Measurements from ENCODE around the gene PGM2L1. TPM values are rescaled to one million over a fixed set of nuclear protein-coding genes. Genes with fewer than 3 reads are reported as not detected.

The PGM2L1 gene
- total RNA-seq, 4 donors from 2014 or later, result 0.42 to 2.0 (median 0.89) TPM

DNA sequence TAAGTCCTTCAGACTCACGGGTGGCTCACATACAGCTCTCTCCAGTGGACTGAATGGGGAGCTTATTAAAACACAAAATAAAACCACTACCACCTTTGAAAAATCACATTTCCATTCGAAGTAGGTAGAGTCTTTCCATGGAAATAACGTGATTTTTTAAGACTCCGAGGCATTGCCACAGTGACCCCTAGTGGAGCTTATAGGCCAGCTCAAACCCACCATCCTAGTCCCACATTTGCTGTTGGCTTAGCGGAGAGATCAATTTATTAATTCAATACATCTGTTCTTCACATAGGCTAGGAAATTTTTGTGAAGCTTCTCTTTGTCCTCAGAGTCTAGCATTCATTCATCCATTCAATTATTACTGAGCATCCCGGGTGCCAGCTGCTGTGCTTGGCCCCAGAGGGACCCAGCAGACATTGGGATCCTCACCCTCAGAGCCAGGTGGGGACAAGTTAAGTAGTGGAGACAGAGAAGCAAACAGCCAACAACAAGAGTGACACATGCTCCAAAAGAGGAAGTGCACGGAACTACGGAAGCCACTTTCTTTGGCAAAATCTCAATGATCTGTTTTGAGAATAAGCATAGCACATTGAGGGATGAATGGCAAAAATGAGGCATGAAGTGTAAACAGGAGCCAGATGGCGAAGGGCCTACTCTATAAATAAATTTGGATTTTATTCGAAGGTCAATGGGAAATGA, 76.6 kb downstream of the PGM2L1 start:
- H3K27me3 ChIP-seq, result no peaks in the 10 kb centered on the region
- intact Hi-C loops (cut with DNase I), result no loop called here
- no peak overlapping the region for H3K4me3 ChIP-seq
- H3K27ac ChIP-seq, result peak overlapping the region in 1 of 4 donors; percentile 46
- no peak for DNase-seq
- no peaks in the 10 kb centered on the region for H3K36me3 ChIP-seq
- peaks cover 0 to 49% (median 18%) of the 10 kb centered on the region in 3 donors for H3K4me1 ChIP-seq
- TF ChIP-seq, protein P1, sequence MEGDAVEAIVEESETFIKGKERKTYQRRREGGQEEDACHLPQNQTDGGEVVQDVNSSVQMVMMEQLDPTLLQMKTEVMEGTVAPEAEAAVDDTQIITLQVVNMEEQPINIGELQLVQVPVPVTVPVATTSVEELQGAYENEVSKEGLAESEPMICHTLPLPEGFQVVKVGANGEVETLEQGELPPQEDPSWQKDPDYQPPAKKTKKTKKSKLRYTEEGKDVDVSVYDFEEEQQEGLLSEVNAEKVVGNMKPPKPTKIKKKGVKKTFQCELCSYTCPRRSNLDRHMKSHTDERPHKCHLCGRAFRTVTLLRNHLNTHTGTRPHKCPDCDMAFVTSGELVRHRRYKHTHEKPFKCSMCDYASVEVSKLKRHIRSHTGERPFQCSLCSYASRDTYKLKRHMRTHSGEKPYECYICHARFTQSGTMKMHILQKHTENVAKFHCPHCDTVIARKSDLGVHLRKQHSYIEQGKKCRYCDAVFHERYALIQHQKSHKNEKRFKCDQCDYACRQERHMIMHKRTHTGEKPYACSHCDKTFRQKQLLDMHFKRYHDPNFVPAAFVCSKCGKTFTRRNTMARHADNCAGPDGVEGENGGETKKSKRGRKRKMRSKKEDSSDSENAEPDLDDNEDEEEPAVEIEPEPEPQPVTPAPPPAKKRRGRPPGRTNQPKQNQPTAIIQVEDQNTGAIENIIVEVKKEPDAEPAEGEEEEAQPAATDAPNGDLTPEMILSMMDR (IDR thresholded peaks at IDR 0.05), result peak in 4 of 6 experiments; percentile 27 to 43 (median 39)
- no peak for TF ChIP-seq POLR2A (IDR thresholded peaks at IDR 0.05)
- H3K9me3 ChIP-seq, result peaks cover 0 to 10% (median 0%) of the 10 kb centered on the region in 3 donors
- 30 to 34% methylated on average over 10 of the region's 10 CpGs for WGBS, 2 donors

DNA sequence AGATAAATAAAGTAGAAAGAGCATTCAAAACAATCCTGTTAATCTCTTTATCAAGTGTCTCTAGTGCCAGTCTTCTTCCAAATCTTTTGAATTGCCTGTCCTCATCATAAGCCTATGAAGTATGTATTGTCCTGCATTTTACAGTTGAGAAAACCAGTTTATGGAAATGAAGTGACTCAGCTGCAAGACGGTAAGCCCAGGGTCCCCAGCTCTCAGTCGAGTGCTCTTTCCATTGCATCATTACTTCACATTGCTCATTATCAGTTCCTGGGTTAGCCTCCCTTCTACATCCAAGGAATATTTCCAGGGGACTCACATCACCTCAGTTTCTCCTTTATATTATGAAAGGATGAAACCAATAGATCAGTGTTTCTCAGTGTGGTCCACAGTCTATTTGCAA, 77.7 kb downstream of the PGM2L1 start:
- TF ChIP-seq, protein P1 (IDR thresholded peaks at IDR 0.05), result no peak
- no peak for TF ChIP-seq POLR2A (IDR thresholded peaks at IDR 0.05)
- Histone ChIP-seq H3K27ac (no peak overlapping the region), H3K9me3 (peaks cover 0 to 20% (median 0%) of the 10 kb centered on the region in 3 donors), H3K36me3 (no peaks in the 10 kb centered on the region), H3K4me1 (peaks cover 0 to 38% (median 12%) of the 10 kb centered on the region in 3 donors), H3K27me3 (peaks cover 0 to 3% (median 0%) of the 10 kb centered on the region in 4 donors), H3K4me3 (no peak overlapping the region)
- DNase-seq, result no peak
- intact Hi-C loops (cut with DNase I), result no loop called here
- 19 to 43% methylated on average over 2 of the region's 2 CpGs for WGBS, 2 donors

DNA sequence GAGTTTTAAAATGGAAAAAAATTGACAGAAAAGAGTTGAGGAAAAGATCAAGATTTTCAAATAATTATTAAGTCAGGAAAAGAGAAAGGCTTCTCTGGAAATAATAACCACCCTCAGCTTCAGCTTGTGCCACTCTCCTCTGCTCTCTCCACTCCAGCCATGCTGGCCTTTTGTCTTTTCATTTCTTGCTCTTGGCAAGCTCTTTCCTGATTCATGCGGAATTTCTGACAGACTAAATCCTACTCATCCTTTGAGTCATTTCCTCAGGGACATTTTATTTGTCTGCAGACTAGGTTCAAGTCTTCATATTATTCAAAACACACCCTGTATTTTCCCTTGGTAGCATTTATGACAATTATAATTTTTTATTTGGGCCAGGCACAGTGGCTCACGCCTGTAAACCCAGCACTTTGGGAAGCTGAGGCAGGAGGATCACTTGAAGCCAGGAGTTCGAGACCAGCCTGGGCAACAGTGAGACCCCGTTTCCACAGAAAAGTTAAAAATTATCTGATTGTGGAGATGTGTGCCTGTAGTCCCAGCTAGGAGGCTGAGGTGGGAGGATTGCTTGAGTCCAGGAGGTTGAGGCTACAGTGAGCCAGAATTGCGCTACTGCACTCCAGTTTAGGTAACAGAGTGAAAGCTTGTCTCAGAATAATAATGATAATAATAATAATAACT, 79.0 kb downstream of the PGM2L1 start:
- Histone ChIP-seq H3K36me3 (no peaks in the 10 kb centered on the region), H3K27me3 (peaks cover 0 to 9% (median 0%) of the 10 kb centered on the region in 4 donors), H3K27ac (peak overlapping the region in 3 of 4 donors; percentile 40 to 52 (median 41)), H3K9me3 (peaks cover 0 to 20% (median 0%) of the 10 kb centered on the region in 3 donors), H3K4me3 (no peak overlapping the region), H3K4me1 (peaks cover 0 to 38% (median 8%) of the 10 kb centered on the region in 3 donors)
- 49 to 60% methylated on average over 5 of the region's 5 CpGs for WGBS, 2 donors
- no peak for DNase-seq
- no peak for TF ChIP-seq POLR2A (IDR thresholded peaks at IDR 0.05)
- TF ChIP-seq, protein P1 (IDR thresholded peaks at IDR 0.05), result no peak
- intact Hi-C loops (cut with DNase I), result no loop called here

DNA sequence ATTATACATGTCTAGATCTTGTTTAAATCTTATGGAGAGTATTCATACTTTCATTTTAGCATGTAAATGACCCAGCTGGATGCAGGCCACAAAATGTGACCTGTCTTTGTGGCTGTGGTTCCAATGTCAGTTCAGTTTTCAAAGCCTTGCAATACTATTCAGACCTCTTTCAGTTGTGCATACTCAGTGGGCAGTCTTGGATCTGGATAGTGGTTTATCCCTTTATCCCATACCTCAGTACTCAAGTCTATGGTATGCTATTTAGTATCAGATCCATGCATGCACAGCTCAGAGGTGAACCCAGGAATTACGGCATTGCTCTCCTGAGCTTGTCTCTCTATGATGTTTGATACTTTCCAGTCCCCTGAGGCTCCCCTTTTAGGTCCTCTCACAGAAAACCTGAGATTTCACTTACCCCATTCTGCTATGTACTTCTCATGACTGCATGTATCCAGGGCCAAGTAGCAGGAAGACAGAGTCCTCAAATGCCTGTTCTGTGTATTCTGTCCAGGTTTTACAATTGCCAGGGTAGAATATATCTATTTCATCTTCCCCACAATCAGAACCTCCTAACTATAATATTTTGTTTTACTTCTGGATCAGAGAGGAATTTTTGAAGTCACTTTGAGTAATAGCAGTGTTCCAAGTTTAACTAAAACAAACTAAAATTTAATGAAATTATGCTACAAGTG, 79.8 kb downstream of the PGM2L1 start:
- Histone ChIP-seq H3K4me3 (no peak overlapping the region), H3K9me3 (peaks cover 0 to 20% (median 0%) of the 10 kb centered on the region in 3 donors), H3K4me1 (peaks cover 0 to 38% (median 8%) of the 10 kb centered on the region in 3 donors), H3K27me3 (peaks cover 0 to 10% (median 0%) of the 10 kb centered on the region in 4 donors), H3K27ac (peak overlapping the region in 1 of 4 donors; percentile 40), H3K36me3 (no peaks in the 10 kb centered on the region)
- intact Hi-C loops (cut with DNase I), result no loop called here
- TF ChIP-seq, protein P1 (IDR thresholded peaks at IDR 0.05), result no peak
- TF ChIP-seq POLR2A (IDR thresholded peaks at IDR 0.05), result no peak
- no peak for DNase-seq
- WGBS, 2 donors, result 85 to 92% methylated on average over 1 of the region's 1 CpG
